IMR-90 (cell line): ENCODE measurements around the gene ST6GALNAC4. TPM values are rescaled to one million over a fixed set of nuclear protein-coding genes. Genes with fewer than 3 reads are reported as not detected.

ENCODE experiments used
- ATAC-seq: fragments of 200-7000 bp; cut with Tn5 transposase; 2 replicates; pipeline ENCODE4 v1.9.1; 2020; ENCODE audit warnings: low read depth, mild to moderate bottlenecking, moderate library complexity
- BruUV-seq: library from RNA; stranded (reverse); fragments of 400-500 nt; replicated peaks from 2 replicates; lab custom pipeline; 2021; lab: Mats Ljungman, UMichigan
- CTCF ChIA-PET: fragments of 300-600 bp; formaldehyde crosslinking; extraction: SDS; loops from one replicate; lab custom pipeline; 2021; ENCODE audit warnings: antibody characterized with exemption; lab: Yijun Ruan, JAX
- POLR2A ChIA-PET: fragments of 300-600 bp; sonication (Branson Sonifier 250); formaldehyde crosslinking; loops from one replicate; lab custom pipeline; 2022; ENCODE audit warnings: antibody characterized with exemption; ENCODE audit not compliant: unreplicated experiment; lab: Charles Lee
- DNase-seq: peaks from one replicate; pipeline ENCODE4 v3.0.0; 2013
- H2AFZ ChIP-seq: replicated peaks from 2 replicates; pipeline ENCODE3; 2013; ENCODE audit warnings: low read length, mild to moderate bottlenecking; ENCODE audit not compliant: poor library complexity
- H2AK5ac ChIP-seq: 2 replicates; pipeline ENCODE4 v1.6.1; 2013; ENCODE audit warnings: low read depth, low read length, inconsistent platforms
- H2AK9ac ChIP-seq: replicated peaks from 2 replicates; pipeline ENCODE3; 2013; ENCODE audit warnings: mild to moderate bottlenecking, low read depth, low read length, moderate library complexity; ENCODE audit not compliant: poor library complexity
- H2BK120ac ChIP-seq: 2 replicates; pipeline ENCODE4 v1.6.1; 2013; ENCODE audit warnings: low read depth, low read length, inconsistent platforms
- H2BK15ac ChIP-seq: 3 replicates; pipeline ENCODE4 v1.6.1; 2013; ENCODE audit warnings: low read depth, low read length, inconsistent platforms
- H2BK20ac ChIP-seq: 2 replicates; pipeline ENCODE4 v1.6.1; 2013; ENCODE audit warnings: low read depth, mild to moderate bottlenecking, inconsistent platforms, low read length, moderate library complexity
- H2BK5ac ChIP-seq: 2 replicates; pipeline ENCODE4 v1.6.1; 2013; ENCODE audit warnings: mild to moderate bottlenecking, low read depth, low read length, inconsistent platforms; ENCODE audit not compliant: poor library complexity, severe bottlenecking
- H3K14ac ChIP-seq: replicated peaks from 2 replicates; pipeline ENCODE4 v1.6.1; 2013; ENCODE audit warnings: low read depth, low read length, inconsistent platforms
- H3K18ac ChIP-seq: 2 replicates; pipeline ENCODE4 v1.6.1; 2013; ENCODE audit warnings: low read depth, low read length, control low read depth
- H3K23ac ChIP-seq: 2 replicates; pipeline ENCODE4 v1.6.1; 2013; ENCODE audit warnings: low read depth, low read length, inconsistent platforms
- H3K27ac ChIP-seq: 2 replicates; pipeline ENCODE4 v1.5.1; 2013; ENCODE audit warnings: mild to moderate bottlenecking, control low read depth, low read length; ENCODE audit not compliant: insufficient read depth
- H3K27me3 ChIP-seq: 2 replicates; pipeline ENCODE4 v1.6.1; 2013; ENCODE audit warnings: low read length; ENCODE audit not compliant: control insufficient read depth, insufficient read depth
- H3K36me3 ChIP-seq: 2 replicates; pipeline ENCODE4 v1.6.1; 2013; ENCODE audit warnings: low read length, mixed read lengths; ENCODE audit not compliant: control insufficient read depth, insufficient read depth
- H3K4ac ChIP-seq: 2 replicates; pipeline ENCODE4 v1.6.1; 2013; ENCODE audit warnings: low read depth, low read length, inconsistent platforms
- H3K4me1 ChIP-seq: 2 replicates; pipeline ENCODE4 v1.6.1; 2013; ENCODE audit warnings: low read length, mixed read lengths; ENCODE audit not compliant: control insufficient read depth, insufficient read depth
- H3K4me2 ChIP-seq: 2 replicates; pipeline ENCODE4 v1.6.1; 2013; ENCODE audit warnings: low read depth, mild to moderate bottlenecking, control low read depth, low read length, moderate library complexity
- H3K4me3 ChIP-seq: 2 replicates; pipeline ENCODE4 v1.5.1; 2013; ENCODE audit warnings: low read depth, mild to moderate bottlenecking, control low read depth, low read length, moderate library complexity; ENCODE audit not compliant: insufficient read depth
- H3K56ac ChIP-seq: 2 replicates; pipeline ENCODE4 v1.6.1; 2013; ENCODE audit warnings: low read length, inconsistent platforms; ENCODE audit not compliant: insufficient read depth; ENCODE audit errors: extremely low read depth
- H3K79me1 ChIP-seq, 2 experiments: 2 replicates each; pipeline ENCODE4 v1.6.1; 2013; ENCODE audit warnings: low read length in 2 of 2, inconsistent platforms in 1 of 2, low read depth in 1 of 2
- H3K9ac ChIP-seq: 2 replicates; pipeline ENCODE4 v1.6.1; 2013; ENCODE audit warnings: low read depth, low read length, control low read depth
- H3K9me1 ChIP-seq: 2 replicates; pipeline ENCODE4 v1.6.1; 2013; ENCODE audit warnings: low read length, inconsistent platforms; ENCODE audit not compliant: insufficient read depth
- H3K9me3 ChIP-seq: 2 replicates; pipeline ENCODE4 v1.6.1; 2013; ENCODE audit warnings: low read length; ENCODE audit not compliant: control insufficient read depth, insufficient read depth
- H4K20me1 ChIP-seq: 2 replicates; pipeline ENCODE4 v1.6.1; 2013; ENCODE audit warnings: low read length, inconsistent platforms; ENCODE audit not compliant: insufficient read depth
- H4K5ac ChIP-seq: 2 replicates; pipeline ENCODE4 v1.6.1; 2013; ENCODE audit warnings: mild to moderate bottlenecking, low read depth, low read length, control low read depth
- H4K8ac ChIP-seq, 2 experiments: 2 replicates each; pipeline ENCODE4 v1.6.1; 2013; ENCODE audit warnings: low read depth in 2 of 2, low read length in 2 of 2, control low read depth in 1 of 2, inconsistent platforms in 1 of 2
- H4K91ac ChIP-seq: 2 replicates; pipeline ENCODE4 v1.6.1; 2013; ENCODE audit warnings: low read depth, low read length, inconsistent platforms; ENCODE audit not compliant: insufficient read depth
- NFE2L2 ChIP-seq: fragments of 150-350 bp; IDR thresholded peaks from 2 replicates; pipeline ENCODE4 v1.6.1; 2016; ENCODE audit warnings: low read depth, mild to moderate bottlenecking, low read length
- WGBS, 2 experiments: methylation state at CpG; one replicate each; pipeline versions ENCODE4 v1.1.5 to v1.1.7; 2013; ENCODE audit warnings: missing lambda C conversion rate in 2 of 2; ENCODE audit not compliant: insufficient read length in 1 of 2; ENCODE audit errors: extremely low coverage in 2 of 2; 5-methylcytosine and 5-hydroxymethylcytosine counted together
- dilution Hi-C: fragments of 300-500 bp; cut with HindIII; formaldehyde crosslinking; loops from one replicate; pipeline ENCODE4 v1.14.3; 2018; ENCODE audit warnings: low sequenced_read_pairs; ENCODE audit not compliant: unreplicated experiment
- in situ Hi-C: fragments of 300-500 bp; cut with MboI; formaldehyde crosslinking; loops from 3 replicates; pipeline ENCODE4 v1.14.3; 2019; ENCODE audit warnings: low sequenced_read_pairs, inconsistent platforms, mixed read lengths
- intact Hi-C: fragments of 100-400 bp; cut with micrococcal nuclease; formaldehyde crosslinking; loops from 2 replicates; pipeline ENCODE4 v1.10.0; 2022
- polyA plus RNA-seq, 3 experiments: library from polyadenylated mRNA; depleted of rRNA; stranded (reverse); fragments of >200 nt; gene quantifications; 2 replicates each; pipeline ENCODE4 v1.2.3, GENCODE V29; 2012; ENCODE audit warnings: low replicate concordance in 1 of 3
- total RNA-seq: library from RNA; depleted of rRNA; stranded (reverse); fragments of >200 nt; gene quantifications from 2 replicates; pipeline ENCODE4 v1.2.3, GENCODE V29; 2012
- TF ChIP-seq, protein P1 (sequence below): conservative IDR thresholded peaks from 2 replicates; pipeline ENCODE4 v1.5.1; 2012; ENCODE audit warnings: mild to moderate bottlenecking, low read depth, low read length, improper control_type of control experiment

Gene ST6GALNAC4
- total and polyA plus RNA-seq, 2 of the 4 experiments (the other 2 are of a cell fraction), result 12.5 to 32.9 TPM

DNA sequence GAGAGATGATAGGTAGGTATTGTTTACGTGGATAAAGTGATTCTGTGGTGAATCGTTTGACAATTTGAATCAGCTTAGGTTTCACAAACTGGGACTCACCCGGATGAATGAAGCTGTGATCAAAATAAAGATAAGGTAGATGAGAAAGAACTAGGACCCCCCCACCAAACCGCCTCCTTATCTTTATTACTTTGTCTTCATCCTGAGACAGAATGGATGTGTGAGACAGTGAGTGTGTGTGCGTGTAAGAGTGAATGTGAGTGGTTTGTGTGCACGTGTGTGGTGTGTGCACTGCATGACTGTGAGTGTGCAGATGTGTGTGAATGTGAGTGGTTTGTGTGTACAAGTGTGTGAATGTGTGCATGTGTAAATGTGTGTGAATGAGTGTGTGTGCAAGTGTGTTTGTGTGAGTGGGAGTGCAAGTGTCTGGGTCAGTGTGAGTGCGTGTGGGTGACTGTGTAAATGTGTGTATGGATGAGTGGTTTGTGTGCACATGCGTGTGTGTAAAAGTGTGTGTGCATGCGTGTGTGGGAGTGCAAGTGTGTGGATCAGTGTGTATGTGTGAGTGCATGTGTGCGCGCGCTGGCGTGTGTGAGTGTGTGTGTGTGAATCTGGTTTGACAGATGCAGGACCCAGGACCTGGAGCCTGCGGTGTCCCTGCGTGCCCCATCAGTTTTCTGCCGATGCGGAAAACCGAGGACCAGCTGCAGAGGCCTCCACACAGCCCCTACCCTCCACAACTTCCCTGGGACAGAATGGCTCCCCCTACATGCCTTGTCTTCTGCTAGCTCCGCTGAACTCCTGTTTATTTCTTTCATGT is 51.0 kb downstream of the ST6GALNAC4 start:
- in situ Hi-C loops (no loop called here), intact Hi-C loops (no loop called here), dilution Hi-C loops (no loop called here)
- DNase-seq (no peak), ATAC-seq (no peak)
- Histone ChIP-seq H3K56ac (no peak overlapping the region), H2BK5ac (peak overlapping the region; percentile 29), H3K23ac (no peak overlapping the region; the same call in 1 of the 2 replicates), H2AK5ac (no peak overlapping the region), H2AK9ac (no peak overlapping the region), H4K5ac (no peak overlapping the region), H2BK20ac (no peak overlapping the region), H3K9ac (no peak overlapping the region), H4K8ac (no peak overlapping the region; a peak in 1 of 4 replicates), H3K18ac (no peak overlapping the region), H3K4me2 (no peak overlapping the region), H2AFZ (no peak overlapping the region), H3K4ac (no peak overlapping the region), H2BK120ac (no peak overlapping the region), H3K27ac (no peak overlapping the region), H3K79me1 (no peaks in the 10 kb centered on the region), H3K4me1 (no peaks in the 10 kb centered on the region), H3K36me3 (peaks cover 16% of the 10 kb centered on the region), H4K20me1 (0 out of 2 replicates have a peak, but pooled peaks cover 3% of the 10 kb centered on the region), H3K9me1 (peaks cover 5% of the 10 kb centered on the region; the same call in 1 of the 2 replicates), H3K27me3 (no peaks in the 10 kb centered on the region), H3K4me3 (no peak overlapping the region), H4K91ac (no peak overlapping the region), H3K9me3 (no peaks in the 10 kb centered on the region), H2BK15ac (no peak overlapping the region), H3K14ac (no peak overlapping the region)
- POLR2A ChIA-PET, result no interaction called here
- no peak for TF ChIP-seq NFE2L2
- TF ChIP-seq, protein P1, sequence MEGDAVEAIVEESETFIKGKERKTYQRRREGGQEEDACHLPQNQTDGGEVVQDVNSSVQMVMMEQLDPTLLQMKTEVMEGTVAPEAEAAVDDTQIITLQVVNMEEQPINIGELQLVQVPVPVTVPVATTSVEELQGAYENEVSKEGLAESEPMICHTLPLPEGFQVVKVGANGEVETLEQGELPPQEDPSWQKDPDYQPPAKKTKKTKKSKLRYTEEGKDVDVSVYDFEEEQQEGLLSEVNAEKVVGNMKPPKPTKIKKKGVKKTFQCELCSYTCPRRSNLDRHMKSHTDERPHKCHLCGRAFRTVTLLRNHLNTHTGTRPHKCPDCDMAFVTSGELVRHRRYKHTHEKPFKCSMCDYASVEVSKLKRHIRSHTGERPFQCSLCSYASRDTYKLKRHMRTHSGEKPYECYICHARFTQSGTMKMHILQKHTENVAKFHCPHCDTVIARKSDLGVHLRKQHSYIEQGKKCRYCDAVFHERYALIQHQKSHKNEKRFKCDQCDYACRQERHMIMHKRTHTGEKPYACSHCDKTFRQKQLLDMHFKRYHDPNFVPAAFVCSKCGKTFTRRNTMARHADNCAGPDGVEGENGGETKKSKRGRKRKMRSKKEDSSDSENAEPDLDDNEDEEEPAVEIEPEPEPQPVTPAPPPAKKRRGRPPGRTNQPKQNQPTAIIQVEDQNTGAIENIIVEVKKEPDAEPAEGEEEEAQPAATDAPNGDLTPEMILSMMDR, result no peak
- BruUV-seq, result no TSS peak
- CTCF ChIA-PET, result no interaction called here
- WGBS, 2 experiments, result 81 to 100% methylated on average over 1 to 4 of the region's 19 CpGs
